IMR-90 (cell line): Measurements from ENCODE around the gene PRKN. TPM values are rescaled to one million over a fixed set of nuclear protein-coding genes. Genes with fewer than 3 reads are reported as not detected.

Experiments used
- ATAC-seq: fragments of 200-7000 bp; cut with Tn5 transposase; 2 replicates; pipeline ENCODE4 v1.9.1; 2020; ENCODE audit warnings: low read depth, mild to moderate bottlenecking, moderate library complexity
- BruUV-seq: library from RNA; stranded (reverse); fragments of 400-500 nt; replicated peaks from 2 replicates; lab custom pipeline; 2021; lab: Mats Ljungman, UMichigan
- CTCF ChIA-PET: fragments of 300-600 bp; formaldehyde crosslinking; extraction: SDS; loops from one replicate; lab custom pipeline; 2021; ENCODE audit warnings: antibody characterized with exemption; lab: Yijun Ruan, JAX
- POLR2A ChIA-PET: fragments of 300-600 bp; sonication (Branson Sonifier 250); formaldehyde crosslinking; loops from one replicate; lab custom pipeline; 2022; ENCODE audit warnings: antibody characterized with exemption; ENCODE audit not compliant: unreplicated experiment; lab: Charles Lee
- DNase-seq: peaks from one replicate; pipeline ENCODE4 v3.0.0; 2013
- H2AFZ ChIP-seq: replicated peaks from 2 replicates; pipeline ENCODE3; 2013; ENCODE audit warnings: low read length, mild to moderate bottlenecking; ENCODE audit not compliant: poor library complexity
- H2AK5ac ChIP-seq: 2 replicates; pipeline ENCODE4 v1.6.1; 2013; ENCODE audit warnings: low read depth, low read length, inconsistent platforms
- H2AK9ac ChIP-seq: replicated peaks from 2 replicates; pipeline ENCODE3; 2013; ENCODE audit warnings: mild to moderate bottlenecking, low read depth, low read length, moderate library complexity; ENCODE audit not compliant: poor library complexity
- H2BK120ac ChIP-seq: 2 replicates; pipeline ENCODE4 v1.6.1; 2013; ENCODE audit warnings: low read depth, low read length, inconsistent platforms
- H2BK15ac ChIP-seq: 3 replicates; pipeline ENCODE4 v1.6.1; 2013; ENCODE audit warnings: low read depth, low read length, inconsistent platforms
- H2BK20ac ChIP-seq: 2 replicates; pipeline ENCODE4 v1.6.1; 2013; ENCODE audit warnings: low read depth, mild to moderate bottlenecking, inconsistent platforms, low read length, moderate library complexity
- H2BK5ac ChIP-seq: 2 replicates; pipeline ENCODE4 v1.6.1; 2013; ENCODE audit warnings: mild to moderate bottlenecking, low read depth, low read length, inconsistent platforms; ENCODE audit not compliant: poor library complexity, severe bottlenecking
- H3K14ac ChIP-seq: replicated peaks from 2 replicates; pipeline ENCODE4 v1.6.1; 2013; ENCODE audit warnings: low read depth, low read length, inconsistent platforms
- H3K18ac ChIP-seq: 2 replicates; pipeline ENCODE4 v1.6.1; 2013; ENCODE audit warnings: low read depth, low read length, control low read depth
- H3K23ac ChIP-seq: 2 replicates; pipeline ENCODE4 v1.6.1; 2013; ENCODE audit warnings: low read depth, low read length, inconsistent platforms
- H3K27ac ChIP-seq: 2 replicates; pipeline ENCODE4 v1.5.1; 2013; ENCODE audit warnings: mild to moderate bottlenecking, control low read depth, low read length; ENCODE audit not compliant: insufficient read depth
- H3K27me3 ChIP-seq: 2 replicates; pipeline ENCODE4 v1.6.1; 2013; ENCODE audit warnings: low read length; ENCODE audit not compliant: control insufficient read depth, insufficient read depth
- H3K36me3 ChIP-seq: 2 replicates; pipeline ENCODE4 v1.6.1; 2013; ENCODE audit warnings: low read length, mixed read lengths; ENCODE audit not compliant: control insufficient read depth, insufficient read depth
- H3K4ac ChIP-seq: 2 replicates; pipeline ENCODE4 v1.6.1; 2013; ENCODE audit warnings: low read depth, low read length, inconsistent platforms
- H3K4me1 ChIP-seq: 2 replicates; pipeline ENCODE4 v1.6.1; 2013; ENCODE audit warnings: low read length, mixed read lengths; ENCODE audit not compliant: control insufficient read depth, insufficient read depth
- H3K4me2 ChIP-seq: 2 replicates; pipeline ENCODE4 v1.6.1; 2013; ENCODE audit warnings: low read depth, mild to moderate bottlenecking, control low read depth, low read length, moderate library complexity
- H3K4me3 ChIP-seq: 2 replicates; pipeline ENCODE4 v1.5.1; 2013; ENCODE audit warnings: low read depth, mild to moderate bottlenecking, control low read depth, low read length, moderate library complexity; ENCODE audit not compliant: insufficient read depth
- H3K56ac ChIP-seq: 2 replicates; pipeline ENCODE4 v1.6.1; 2013; ENCODE audit warnings: low read length, inconsistent platforms; ENCODE audit not compliant: insufficient read depth; ENCODE audit errors: extremely low read depth
- H3K79me1 ChIP-seq, 2 experiments: 2 replicates each; pipeline ENCODE4 v1.6.1; 2013; ENCODE audit warnings: low read length in 2 of 2, inconsistent platforms in 1 of 2, low read depth in 1 of 2
- H3K9ac ChIP-seq: 2 replicates; pipeline ENCODE4 v1.6.1; 2013; ENCODE audit warnings: low read depth, low read length, control low read depth
- H3K9me1 ChIP-seq: 2 replicates; pipeline ENCODE4 v1.6.1; 2013; ENCODE audit warnings: low read length, inconsistent platforms; ENCODE audit not compliant: insufficient read depth
- H3K9me3 ChIP-seq: 2 replicates; pipeline ENCODE4 v1.6.1; 2013; ENCODE audit warnings: low read length; ENCODE audit not compliant: control insufficient read depth, insufficient read depth
- H4K20me1 ChIP-seq: 2 replicates; pipeline ENCODE4 v1.6.1; 2013; ENCODE audit warnings: low read length, inconsistent platforms; ENCODE audit not compliant: insufficient read depth
- H4K5ac ChIP-seq: 2 replicates; pipeline ENCODE4 v1.6.1; 2013; ENCODE audit warnings: mild to moderate bottlenecking, low read depth, low read length, control low read depth
- H4K8ac ChIP-seq, 2 experiments: 2 replicates each; pipeline ENCODE4 v1.6.1; 2013; ENCODE audit warnings: low read depth in 2 of 2, low read length in 2 of 2, control low read depth in 1 of 2, inconsistent platforms in 1 of 2
- H4K91ac ChIP-seq: 2 replicates; pipeline ENCODE4 v1.6.1; 2013; ENCODE audit warnings: low read depth, low read length, inconsistent platforms; ENCODE audit not compliant: insufficient read depth
- BHLHE40 ChIP-seq: fragments of 150-350 bp; IDR thresholded peaks from 2 replicates; pipeline ENCODE4 v1.6.1; 2016; ENCODE audit warnings: mild to moderate bottlenecking, low read depth, low read length
- CHD1 ChIP-seq: IDR thresholded peaks from 2 replicates; pipeline ENCODE4 v1.6.1; 2012; ENCODE audit warnings: low read depth, low read length, improper control_type of control experiment
- ELK1 ChIP-seq: fragments of 150-350 bp; IDR thresholded peaks from 2 replicates; pipeline ENCODE4 v1.6.1; 2016; ENCODE audit warnings: low read depth, mild to moderate bottlenecking, low read length, moderate library complexity, borderline replicate concordance
- RFX5 ChIP-seq: IDR thresholded peaks from 2 replicates; pipeline ENCODE4 v1.8.0; 2012; ENCODE audit warnings: low read depth, mild to moderate bottlenecking, low read length, moderate library complexity
- WGBS, 2 experiments: methylation state at CpG; one replicate each; pipeline versions ENCODE4 v1.1.5 to v1.1.7; 2013; ENCODE audit warnings: missing lambda C conversion rate in 2 of 2; ENCODE audit not compliant: insufficient read length in 1 of 2; ENCODE audit errors: extremely low coverage in 2 of 2; 5-methylcytosine and 5-hydroxymethylcytosine counted together
- dilution Hi-C: fragments of 300-500 bp; cut with HindIII; formaldehyde crosslinking; loops from one replicate; pipeline ENCODE4 v1.14.3; 2018; ENCODE audit warnings: low sequenced_read_pairs; ENCODE audit not compliant: unreplicated experiment
- in situ Hi-C: fragments of 300-500 bp; cut with MboI; formaldehyde crosslinking; loops from 3 replicates; pipeline ENCODE4 v1.14.3; 2019; ENCODE audit warnings: low sequenced_read_pairs, inconsistent platforms, mixed read lengths
- intact Hi-C: fragments of 100-400 bp; cut with micrococcal nuclease; formaldehyde crosslinking; loops from 2 replicates; pipeline ENCODE4 v1.10.0; 2022
- polyA plus RNA-seq, 3 experiments: library from polyadenylated mRNA; depleted of rRNA; stranded (reverse); fragments of >200 nt; gene quantifications; 2 replicates each; pipeline ENCODE4 v1.2.3, GENCODE V29; 2012; ENCODE audit warnings: low replicate concordance in 1 of 3
- total RNA-seq: library from RNA; depleted of rRNA; stranded (reverse); fragments of >200 nt; gene quantifications from 2 replicates; pipeline ENCODE4 v1.2.3, GENCODE V29; 2012

Gene PRKN
- total and polyA plus RNA-seq, 2 of the 4 experiments (the other 2 are of a cell fraction) = 0.15 to 0.18 TPM

- intact Hi-C loops = no loop called here
- Histone ChIP-seq H2BK5ac (no peak overlapping the region), H4K8ac (no peak overlapping the region), H3K14ac (no peak overlapping the region), H4K20me1 (no peaks in the 10 kb centered on the region), H2BK15ac (no peak overlapping the region), H2AFZ (no peak overlapping the region), H3K9ac (no peak overlapping the region), H3K9me1 (no peaks in the 10 kb centered on the region), H3K4ac (no peak overlapping the region), H2BK120ac (no peak overlapping the region), H4K91ac (no peak overlapping the region), H3K23ac (no peak overlapping the region), H3K27me3 (no peaks in the 10 kb centered on the region), H3K9me3 (peaks cover 2% of the 10 kb centered on the region; the same call in 1 of the 2 replicates), H2AK9ac (no peak overlapping the region), H3K27ac (no peak overlapping the region), H3K4me2 (no peak overlapping the region), H3K56ac (no peak overlapping the region), H3K4me1 (no peaks in the 10 kb centered on the region), H4K5ac (no peak overlapping the region), H3K36me3 (no peaks in the 10 kb centered on the region), H3K79me1 (no peaks in the 10 kb centered on the region), H2AK5ac (no peak overlapping the region), H3K4me3 (no peak overlapping the region), H3K18ac (no peak overlapping the region), H2BK20ac (no peak overlapping the region)
- DNase-seq = no peak
- no CpG with 5 or more reads among the region's 1 CpG for WGBS, 2 experiments
- POLR2A ChIA-PET = no interaction called here
- dilution Hi-C loops = no loop called here
- no TSS peak for BruUV-seq
- no peak for ATAC-seq
- no peak for TF ChIP-seq RFX5
- no peak for TF ChIP-seq ELK1
- TF ChIP-seq BHLHE40 = no peak
- TF ChIP-seq CHD1 = no peak
- in situ Hi-C loops = no loop called here
- CTCF ChIA-PET = no interaction called here
Observed at GRCh38 chr6:162719528-162719927, 8.0 kb downstream of the PRKN start.
